Glutamatergic neuron (in vitro differentiated cells): ENCODE measurements around the gene SYNGR3. TPM values are rescaled to one million over a fixed set of nuclear protein-coding genes. Genes with fewer than 3 reads are reported as not detected.

ENCODE experiments used
- DNase-seq: peaks from one replicate; pipeline ENCODE4 v3.0.0; 2022
- H3K27ac Mint-ChIP-seq: one replicate; pipeline ENCODE4 v1.8.0; 2020; ENCODE audit warnings: mild to moderate bottlenecking, mixed read lengths, inconsistent platforms; ENCODE audit not compliant: unreplicated experiment
- H3K27me3 Mint-ChIP-seq: one replicate; pipeline ENCODE4 v1.8.0; 2020; ENCODE audit warnings: mild to moderate bottlenecking, moderate library complexity, mixed read lengths, inconsistent platforms; ENCODE audit not compliant: unreplicated experiment
- H3K36me3 Mint-ChIP-seq: one replicate; pipeline ENCODE4 v1.8.0; 2020; ENCODE audit warnings: mild to moderate bottlenecking, mixed read lengths, inconsistent platforms; ENCODE audit not compliant: unreplicated experiment
- H3K4me1 Mint-ChIP-seq: one replicate; pipeline ENCODE4 v1.8.0; 2020; ENCODE audit warnings: mild to moderate bottlenecking, low read depth, mixed read lengths, inconsistent platforms; ENCODE audit not compliant: unreplicated experiment
- H3K4me3 Mint-ChIP-seq: one replicate; pipeline ENCODE4 v1.8.0; 2020; ENCODE audit warnings: mild to moderate bottlenecking, mixed read lengths, inconsistent platforms; ENCODE audit not compliant: unreplicated experiment
- H3K9me3 Mint-ChIP-seq: one replicate; pipeline ENCODE4 v1.8.0; 2020; ENCODE audit warnings: mild to moderate bottlenecking, moderate library complexity, mixed read lengths, inconsistent platforms; ENCODE audit not compliant: unreplicated experiment
- CTCF ChIP-seq: fragments of 200-600 bp; sonication (generic); IDR thresholded peaks from one replicate; pipeline ENCODE4 v1.5.0; 2021; ENCODE audit not compliant: partially characterized antibody, unreplicated experiment
- total RNA-seq: library from RNA; stranded (reverse); fragmentation: NEBNext Ultra II Directional; extraction: Animal tissue kit (Norgen Biotek cat#: 25700); gene quantifications from one replicate; pipeline ENCODE4 v1.2.1, GENCODE V29; 2021; ENCODE audit not compliant: unreplicated experiment

The SYNGR3 gene
- total RNA-seq, 1 donor from 2014 or later, result 45.7 TPM

- Mint-ChIP-seq H3K9me3 (peaks cover 4% of the 10 kb centered on the region), H3K36me3 (no peaks in the 10 kb centered on the region)
These were observed 26.1 kb downstream of the SYNGR3 start for GRCh38 chr16:2015947-2016208.

GRCh38 chr16:2016407-2016922, 26.7 kb downstream of the SYNGR3 start:
- peak; percentile 72 for DNase-seq
- Mint-ChIP-seq H3K27ac (peak overlapping the region; percentile 33), H3K36me3 (no peaks in the 10 kb centered on the region), H3K27me3 (peaks cover 10% of the 10 kb centered on the region), H3K9me3 (peaks cover 3% of the 10 kb centered on the region), H3K4me3 (no peak overlapping the region), H3K4me1 (peaks cover 8% of the 10 kb centered on the region)
- peak; percentile 70 for TF ChIP-seq CTCF

More at GRCh38 chr16:2015947-2016208, 26.1 kb downstream of the SYNGR3 start:
- Mint-ChIP-seq H3K27ac (peak overlapping the region; percentile 68), H3K4me3 (peak overlapping the region; percentile 46), H3K4me1 (peaks cover 8% of the 10 kb centered on the region), H3K27me3 (peaks cover 9% of the 10 kb centered on the region)
- TF ChIP-seq CTCF, result no peak
- no peak for DNase-seq

- peak within 1 kb of the TSS; percentile 64 for H3K4me3 Mint-ChIP-seq
- H3K27ac Mint-ChIP-seq, result peak within 1 kb of the TSS; percentile 52
- H3K27me3 Mint-ChIP-seq, result peaks cover 14% of the 10 kb centered on the region
- peaks cover 10% of the 10 kb centered on the region for H3K4me1 Mint-ChIP-seq
- H3K36me3 Mint-ChIP-seq, result no peaks in the 10 kb centered on the region
- peaks cover 10% of the 10 kb centered on the region for H3K9me3 Mint-ChIP-seq
- no peak for TF ChIP-seq CTCF
- peak; percentile 39 for DNase-seq
These were observed 29.7 kb downstream of the SYNGR3 start, which contains the start of gene NPW for GRCh38 chr16:2019518-2019920. TSS of gene NPW (plus strand) at chr16:2019785.

GRCh38 chr16:2019921-2020831, 30.4 kb downstream of the SYNGR3 start:
- Mint-ChIP-seq H3K36me3 (no peaks in the 10 kb centered on the region), H3K9me3 (peaks cover 10% of the 10 kb centered on the region), H3K4me3 (peak overlapping the region; percentile 64), H3K27me3 (peaks cover 16% of the 10 kb centered on the region), H3K27ac (no peak overlapping the region), H3K4me1 (peaks cover 10% of the 10 kb centered on the region)
- DNase-seq, result peak; percentile 28
- TF ChIP-seq CTCF, result no peak

- H3K27ac Mint-ChIP-seq, result no peak overlapping the region
- H3K9me3 Mint-ChIP-seq, result peaks cover 10% of the 10 kb centered on the region
- H3K27me3 Mint-ChIP-seq, result peaks cover 21% of the 10 kb centered on the region
- DNase-seq, result no peak
- H3K4me3 Mint-ChIP-seq, result peak overlapping the region; percentile 69
- no peaks in the 10 kb centered on the region for H3K36me3 Mint-ChIP-seq
- peaks cover 7% of the 10 kb centered on the region for H3K4me1 Mint-ChIP-seq
- no peak for TF ChIP-seq CTCF
These were observed 32.9 kb downstream of the SYNGR3 start for GRCh38 chr16:2022723-2023091.
